Stimulated activated CD8-positive, alpha-beta memory T cell treated with anti-CD3 and anti-CD28 coated beads, Interleukin-15, amount 100 ng/mL, for 48 hours (primary cell): ENCODE measurements around the gene CACNG4.

Source experiments
- DNase-seq, 2 donors: peaks; one replicate each; pipeline ENCODE4 v3.0.0-alpha.2; 2020; ENCODE audit warnings: low read depth in 2 of 2

Gene CACNG4

GRCh38 chr17:67043283-67043682, 78.8 kb downstream of the CACNG4 start:
- no peak for DNase-seq

GRCh38 chr17:67044016-67044772, 79.7 kb downstream of the CACNG4 start, which contains the start of gene CACNG1:
CACNG1 (plus strand) TSS chr17:67044554; CDS start chr17:67044661, 107 bp downstream.
- DNase-seq: no peak

GRCh38 chr17:67044940-67045339, 80.4 kb downstream of the CACNG4 start:
- no peak for DNase-seq

- DNase-seq: no peak
Measured at GRCh38 chr17:67046398-67046797, 81.9 kb downstream of the CACNG4 start.

- DNase-seq: no peak
Measured at GRCh38 chr17:67047382-67047781, 82.9 kb downstream of the CACNG4 start.

DNA sequence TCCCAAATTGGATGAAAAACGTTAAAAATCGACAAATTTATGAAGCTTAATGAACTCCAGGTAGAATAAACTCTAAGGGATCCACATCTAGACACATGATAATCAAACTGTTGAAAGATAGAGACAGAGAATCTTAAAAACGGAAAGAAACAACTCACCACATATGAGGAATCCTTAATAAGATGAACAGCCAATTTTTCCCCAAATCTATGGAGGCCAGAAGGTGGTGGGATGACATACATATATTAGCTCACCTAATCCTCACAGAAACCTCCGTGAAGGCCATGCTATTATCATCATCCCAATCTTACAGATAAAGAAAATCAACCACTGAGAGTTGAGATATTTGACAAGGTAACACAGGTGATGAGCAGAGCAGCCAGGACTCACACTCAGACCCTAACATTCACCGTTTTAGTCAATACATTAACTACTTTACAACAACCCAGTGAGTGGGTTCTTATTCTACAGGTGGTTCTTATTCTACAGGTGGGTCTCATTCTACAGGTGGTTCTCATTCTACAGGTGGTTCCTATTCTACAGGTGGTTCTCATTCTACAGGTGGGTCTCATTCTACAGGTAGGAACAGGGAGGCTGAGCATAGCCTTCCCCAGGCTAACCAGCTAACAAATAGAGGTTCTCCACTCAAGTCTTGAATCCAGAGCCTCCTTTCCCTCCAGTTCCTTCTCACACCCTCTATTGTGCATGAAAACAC, 84.7 kb downstream of the CACNG4 start:
- no peak for DNase-seq

GRCh38 chr17:67050066-67050465, 85.6 kb downstream of the CACNG4 start:
- DNase-seq: no peak

DNA sequence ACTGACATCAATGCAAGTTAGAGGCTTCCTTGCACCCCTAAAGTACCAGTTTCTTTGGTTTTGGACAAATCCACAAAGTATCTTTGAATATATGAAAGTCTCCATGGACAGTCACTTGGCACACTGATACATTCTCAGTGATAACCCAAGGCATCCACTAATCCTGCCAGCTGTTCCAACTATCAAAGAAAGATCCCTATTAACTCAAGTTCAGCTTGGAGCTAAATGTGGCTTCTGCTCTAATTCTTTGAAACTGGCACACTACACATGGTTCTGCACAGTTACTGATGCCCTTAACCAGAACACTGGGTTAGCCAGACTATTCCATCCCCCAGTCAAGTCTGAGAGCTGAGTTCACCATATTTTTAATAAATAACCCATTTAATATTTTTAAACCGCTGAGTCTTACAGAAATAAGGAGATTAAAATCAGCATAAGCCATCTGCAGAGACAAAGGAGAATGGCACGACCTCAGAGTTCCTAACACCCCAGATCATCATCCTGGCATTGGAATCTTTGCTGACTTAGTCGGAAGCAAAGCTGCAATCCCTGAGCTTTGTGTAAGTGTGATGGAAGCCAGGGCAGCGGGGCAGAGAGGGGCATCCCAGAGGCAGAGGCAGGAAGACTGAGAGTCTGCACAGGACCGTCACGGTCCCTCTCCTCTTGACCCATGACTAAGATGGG, 86.1 kb downstream of the CACNG4 start:
- no peak for DNase-seq

GRCh38 chr17:67051155-67051538, 86.6 kb downstream of the CACNG4 start:
- no peak for DNase-seq

- DNase-seq: no peak
Measured at GRCh38 chr17:67051837-67052236, 87.3 kb downstream of the CACNG4 start.

DNA sequence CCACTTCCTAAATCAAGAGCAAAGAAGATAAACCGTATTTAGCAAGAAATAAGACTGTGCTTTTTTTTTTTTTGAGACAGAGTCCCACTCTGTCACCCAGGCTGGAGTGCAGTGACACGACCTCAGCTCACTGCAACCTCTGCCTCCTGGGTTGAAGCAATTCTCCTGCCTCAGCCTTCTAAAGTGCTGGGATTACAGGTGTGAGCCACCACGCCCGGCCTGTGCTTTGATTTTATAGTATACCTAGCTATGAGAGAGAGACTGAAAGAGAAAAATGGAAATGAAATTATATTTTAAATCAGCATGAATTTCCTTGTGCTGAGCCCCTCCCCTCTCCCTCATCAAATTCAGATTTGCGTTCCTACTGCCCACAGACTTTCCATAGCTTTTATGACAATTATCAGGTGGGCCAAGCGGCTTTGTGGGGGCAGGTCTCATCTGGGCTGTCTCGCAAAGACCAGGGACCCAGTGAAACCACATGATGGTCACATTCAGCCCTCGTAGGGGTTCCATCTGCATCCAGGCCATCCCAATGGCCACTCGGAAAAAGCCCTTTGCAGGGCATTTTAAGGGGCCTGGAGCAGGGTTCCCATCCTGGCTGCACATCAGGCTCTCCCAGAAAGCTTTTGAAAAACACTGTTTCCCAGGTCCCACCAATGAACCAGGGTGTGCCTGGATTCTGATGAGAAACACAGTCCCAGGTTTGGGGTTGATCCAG, 88.4 kb downstream of the CACNG4 start:
- no peak for DNase-seq

GRCh38 chr17:67053438-67054000, 89.0 kb downstream of the CACNG4 start:
- DNase-seq: no peak

DNA sequence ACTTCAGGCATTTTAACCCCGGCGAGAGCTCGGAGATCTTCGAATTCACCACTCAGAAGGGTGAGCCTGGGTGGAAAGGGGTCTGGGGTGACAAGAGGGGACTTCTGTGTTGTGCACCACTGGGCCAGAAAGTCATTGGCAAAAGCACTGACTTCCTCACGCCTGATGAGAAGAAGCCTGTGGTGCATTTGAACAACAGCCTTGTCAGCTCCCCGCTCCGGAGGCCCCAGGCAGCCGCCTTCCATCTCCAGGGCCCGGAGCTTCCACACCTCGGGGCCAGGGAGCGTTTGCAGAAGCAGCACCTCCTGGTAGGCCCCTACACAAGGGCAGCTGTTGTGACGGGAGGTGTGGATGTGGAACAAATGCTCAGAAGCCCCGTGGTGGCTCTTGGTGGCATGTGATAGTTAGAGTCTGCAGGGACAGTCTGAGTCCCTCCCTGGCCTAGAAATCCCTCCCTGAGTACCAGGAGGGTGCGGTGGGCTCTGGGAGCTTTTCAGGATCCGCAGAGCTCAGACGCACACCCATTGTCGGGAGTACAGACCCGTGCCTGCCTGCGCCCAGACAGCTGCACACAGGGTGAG, 89.6 kb downstream of the CACNG4 start:
- no peak for DNase-seq

GRCh38 chr17:67054608-67055007, 90.1 kb downstream of the CACNG4 start:
- no peak for DNase-seq

DNA sequence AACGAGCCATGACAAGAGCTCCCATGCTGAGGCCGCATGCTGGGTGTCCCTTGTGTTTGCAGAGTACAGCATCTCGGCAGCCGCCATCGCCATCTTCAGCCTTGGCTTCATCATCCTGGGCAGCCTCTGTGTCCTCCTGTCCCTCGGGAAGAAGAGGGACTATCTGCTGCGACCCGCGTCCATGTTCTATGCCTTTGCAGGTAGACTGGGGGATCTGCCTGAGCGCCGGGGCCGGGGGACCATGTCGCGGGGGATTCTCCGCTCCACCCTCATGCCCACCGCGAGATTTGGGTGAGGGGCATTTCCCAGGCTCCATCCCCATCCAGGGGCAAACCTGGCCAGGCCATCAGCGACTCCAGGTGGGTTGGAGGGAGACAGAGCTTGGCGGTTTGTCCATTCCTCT, 90.5 kb downstream of the CACNG4 start:
- no peak for DNase-seq

GRCh38 chr17:67055811-67056745, 91.6 kb downstream of the CACNG4 start:
- DNase-seq: no peak

DNA sequence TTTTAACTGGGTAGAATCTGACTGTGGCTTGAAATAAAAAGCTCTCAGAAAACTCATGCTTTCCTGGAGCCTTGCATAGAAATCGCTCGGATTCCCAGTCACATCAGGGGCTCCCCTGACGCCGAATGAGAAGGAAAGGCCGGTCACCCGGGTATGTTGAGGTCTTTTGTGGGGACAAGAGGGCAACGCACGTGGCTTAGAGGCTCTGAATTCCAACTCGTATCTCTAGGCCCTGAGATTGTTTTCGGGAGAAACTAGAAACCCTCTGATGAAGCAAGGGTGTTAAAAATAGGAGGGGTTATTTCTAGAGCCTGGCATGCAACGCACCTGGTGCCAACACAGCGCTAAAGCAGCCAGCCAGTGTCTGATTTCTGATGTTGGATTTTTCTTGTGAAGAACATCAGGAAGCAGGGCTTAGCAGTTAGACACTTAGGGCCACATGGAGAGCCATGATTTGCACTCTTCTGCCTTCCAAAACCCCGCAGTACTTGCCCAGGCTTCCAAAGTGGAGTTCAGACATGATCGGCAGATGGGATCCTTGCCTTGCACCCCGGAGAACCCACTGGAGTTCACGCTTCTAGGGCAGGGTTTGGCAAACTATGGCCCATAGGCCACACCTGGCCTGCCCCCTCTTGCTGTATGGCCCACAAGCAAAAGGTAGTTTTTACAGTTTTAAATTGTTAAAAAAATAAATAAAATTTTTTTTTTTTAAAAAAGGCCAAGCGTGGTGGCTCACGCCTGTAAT, 92.4 kb downstream of the CACNG4 start:
- DNase-seq: no peak

- DNase-seq: no peak
Measured at GRCh38 chr17:67058036-67058435, 93.5 kb downstream of the CACNG4 start.

DNA sequence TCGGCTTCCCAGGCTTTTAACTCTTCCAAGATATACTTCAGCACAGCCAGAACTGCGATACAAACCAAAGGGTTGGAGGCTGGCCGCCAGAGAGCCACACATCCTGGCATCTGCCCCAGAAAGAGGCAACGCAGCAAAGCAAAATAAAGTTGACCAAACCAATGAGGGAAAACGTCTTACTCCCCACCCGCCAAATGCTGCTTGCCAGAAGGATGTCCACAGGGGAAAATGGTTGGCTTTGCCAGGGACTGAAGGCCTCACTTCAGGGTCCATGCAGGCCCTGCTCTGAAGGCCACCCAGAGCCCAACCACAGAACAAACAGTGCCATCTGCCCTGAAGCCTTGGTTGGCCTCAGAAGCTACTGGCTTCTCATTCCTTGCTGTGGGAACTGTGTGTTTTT, 94.9 kb downstream of the CACNG4 start:
- DNase-seq: no peak

- no peak for DNase-seq
Measured at GRCh38 chr17:67063141-67063540, 98.6 kb downstream of the CACNG4 start.
